K562 (cell line): Measurements from ENCODE around the gene ADNP. TPM values are rescaled to one million over a fixed set of nuclear protein-coding genes. Genes with fewer than 3 reads are reported as not detected.

Experiments used
- COPS2 ChIP-seq: fragments of 450-650 bp; conservative IDR thresholded peaks from 2 replicates; pipeline ENCODE4 v1.6.1; 2016; ENCODE audit warnings: mild to moderate bottlenecking, moderate library complexity
- SAFB ChIP-seq: fragments of 200-400 bp; formaldehyde crosslinking; IDR thresholded peaks from 2 replicates; pipeline ENCODE4 v1.6.1; 2017; ENCODE audit warnings: low read depth, low read length, borderline replicate concordance
- polyA plus RNA-seq, 8 experiments: library from polyadenylated mRNA; depleted of rRNA in 4 of 8; stranded (reverse) in 5 of 8; unstranded in 3 of 8; fragments of >200 nt; fragmentation: Nextera tagmentation in 2 of 8; fragmentation: Illumina TruSeq in 1 of 8; extraction: Ambion mirVana in 2 of 8; extraction: Trizol in 1 of 8; gene quantifications; 2 replicates each; pipeline versions ENCODE4 v1.2.1 to v1.2.3, GENCODE V29; 2011 to 2014; ENCODE audit warnings: inconsistent platforms in 1 of 8, missing spikeins in 1 of 8
- total RNA-seq, 7 experiments: library from RNA; depleted of rRNA in 6 of 7; stranded (reverse); fragments of >200 nt in 6 of 7; fragmentation: Illumina TruSeq in 2 of 7; extraction: Trizol in 2 of 7; gene quantifications; 2 replicates each; pipeline versions ENCODE4 v1.2.1 to v1.2.3, GENCODE V29; 2011 to 2021; ENCODE audit warnings: low replicate concordance in 1 of 7
- TF ChIP-seq, protein P1 (sequence below): fragments of 450-650 bp; IDR thresholded peaks from 2 replicates; pipeline ENCODE4 v1.6.1; 2016; ENCODE audit warnings: mild to moderate bottlenecking, moderate library complexity
- TF ChIP-seq, protein P2 (sequence below), 2 experiments: fragments of 450-650 bp; IDR thresholded peaks; 2 replicates each; pipeline ENCODE4 v1.6.1; 2018; ENCODE audit warnings: mild to moderate bottlenecking in 2 of 2, low read depth in 1 of 2; ENCODE audit not compliant: partially characterized antibody in 2 of 2

ADNP gene
- total and polyA plus RNA-seq, 9 of the 15 experiments (the other 6 are each of a cell fraction or from before 2014, with no cell fraction given) = 17.8 to 59.9 (median 25.3) TPM

- TF ChIP-seq, protein P1, sequence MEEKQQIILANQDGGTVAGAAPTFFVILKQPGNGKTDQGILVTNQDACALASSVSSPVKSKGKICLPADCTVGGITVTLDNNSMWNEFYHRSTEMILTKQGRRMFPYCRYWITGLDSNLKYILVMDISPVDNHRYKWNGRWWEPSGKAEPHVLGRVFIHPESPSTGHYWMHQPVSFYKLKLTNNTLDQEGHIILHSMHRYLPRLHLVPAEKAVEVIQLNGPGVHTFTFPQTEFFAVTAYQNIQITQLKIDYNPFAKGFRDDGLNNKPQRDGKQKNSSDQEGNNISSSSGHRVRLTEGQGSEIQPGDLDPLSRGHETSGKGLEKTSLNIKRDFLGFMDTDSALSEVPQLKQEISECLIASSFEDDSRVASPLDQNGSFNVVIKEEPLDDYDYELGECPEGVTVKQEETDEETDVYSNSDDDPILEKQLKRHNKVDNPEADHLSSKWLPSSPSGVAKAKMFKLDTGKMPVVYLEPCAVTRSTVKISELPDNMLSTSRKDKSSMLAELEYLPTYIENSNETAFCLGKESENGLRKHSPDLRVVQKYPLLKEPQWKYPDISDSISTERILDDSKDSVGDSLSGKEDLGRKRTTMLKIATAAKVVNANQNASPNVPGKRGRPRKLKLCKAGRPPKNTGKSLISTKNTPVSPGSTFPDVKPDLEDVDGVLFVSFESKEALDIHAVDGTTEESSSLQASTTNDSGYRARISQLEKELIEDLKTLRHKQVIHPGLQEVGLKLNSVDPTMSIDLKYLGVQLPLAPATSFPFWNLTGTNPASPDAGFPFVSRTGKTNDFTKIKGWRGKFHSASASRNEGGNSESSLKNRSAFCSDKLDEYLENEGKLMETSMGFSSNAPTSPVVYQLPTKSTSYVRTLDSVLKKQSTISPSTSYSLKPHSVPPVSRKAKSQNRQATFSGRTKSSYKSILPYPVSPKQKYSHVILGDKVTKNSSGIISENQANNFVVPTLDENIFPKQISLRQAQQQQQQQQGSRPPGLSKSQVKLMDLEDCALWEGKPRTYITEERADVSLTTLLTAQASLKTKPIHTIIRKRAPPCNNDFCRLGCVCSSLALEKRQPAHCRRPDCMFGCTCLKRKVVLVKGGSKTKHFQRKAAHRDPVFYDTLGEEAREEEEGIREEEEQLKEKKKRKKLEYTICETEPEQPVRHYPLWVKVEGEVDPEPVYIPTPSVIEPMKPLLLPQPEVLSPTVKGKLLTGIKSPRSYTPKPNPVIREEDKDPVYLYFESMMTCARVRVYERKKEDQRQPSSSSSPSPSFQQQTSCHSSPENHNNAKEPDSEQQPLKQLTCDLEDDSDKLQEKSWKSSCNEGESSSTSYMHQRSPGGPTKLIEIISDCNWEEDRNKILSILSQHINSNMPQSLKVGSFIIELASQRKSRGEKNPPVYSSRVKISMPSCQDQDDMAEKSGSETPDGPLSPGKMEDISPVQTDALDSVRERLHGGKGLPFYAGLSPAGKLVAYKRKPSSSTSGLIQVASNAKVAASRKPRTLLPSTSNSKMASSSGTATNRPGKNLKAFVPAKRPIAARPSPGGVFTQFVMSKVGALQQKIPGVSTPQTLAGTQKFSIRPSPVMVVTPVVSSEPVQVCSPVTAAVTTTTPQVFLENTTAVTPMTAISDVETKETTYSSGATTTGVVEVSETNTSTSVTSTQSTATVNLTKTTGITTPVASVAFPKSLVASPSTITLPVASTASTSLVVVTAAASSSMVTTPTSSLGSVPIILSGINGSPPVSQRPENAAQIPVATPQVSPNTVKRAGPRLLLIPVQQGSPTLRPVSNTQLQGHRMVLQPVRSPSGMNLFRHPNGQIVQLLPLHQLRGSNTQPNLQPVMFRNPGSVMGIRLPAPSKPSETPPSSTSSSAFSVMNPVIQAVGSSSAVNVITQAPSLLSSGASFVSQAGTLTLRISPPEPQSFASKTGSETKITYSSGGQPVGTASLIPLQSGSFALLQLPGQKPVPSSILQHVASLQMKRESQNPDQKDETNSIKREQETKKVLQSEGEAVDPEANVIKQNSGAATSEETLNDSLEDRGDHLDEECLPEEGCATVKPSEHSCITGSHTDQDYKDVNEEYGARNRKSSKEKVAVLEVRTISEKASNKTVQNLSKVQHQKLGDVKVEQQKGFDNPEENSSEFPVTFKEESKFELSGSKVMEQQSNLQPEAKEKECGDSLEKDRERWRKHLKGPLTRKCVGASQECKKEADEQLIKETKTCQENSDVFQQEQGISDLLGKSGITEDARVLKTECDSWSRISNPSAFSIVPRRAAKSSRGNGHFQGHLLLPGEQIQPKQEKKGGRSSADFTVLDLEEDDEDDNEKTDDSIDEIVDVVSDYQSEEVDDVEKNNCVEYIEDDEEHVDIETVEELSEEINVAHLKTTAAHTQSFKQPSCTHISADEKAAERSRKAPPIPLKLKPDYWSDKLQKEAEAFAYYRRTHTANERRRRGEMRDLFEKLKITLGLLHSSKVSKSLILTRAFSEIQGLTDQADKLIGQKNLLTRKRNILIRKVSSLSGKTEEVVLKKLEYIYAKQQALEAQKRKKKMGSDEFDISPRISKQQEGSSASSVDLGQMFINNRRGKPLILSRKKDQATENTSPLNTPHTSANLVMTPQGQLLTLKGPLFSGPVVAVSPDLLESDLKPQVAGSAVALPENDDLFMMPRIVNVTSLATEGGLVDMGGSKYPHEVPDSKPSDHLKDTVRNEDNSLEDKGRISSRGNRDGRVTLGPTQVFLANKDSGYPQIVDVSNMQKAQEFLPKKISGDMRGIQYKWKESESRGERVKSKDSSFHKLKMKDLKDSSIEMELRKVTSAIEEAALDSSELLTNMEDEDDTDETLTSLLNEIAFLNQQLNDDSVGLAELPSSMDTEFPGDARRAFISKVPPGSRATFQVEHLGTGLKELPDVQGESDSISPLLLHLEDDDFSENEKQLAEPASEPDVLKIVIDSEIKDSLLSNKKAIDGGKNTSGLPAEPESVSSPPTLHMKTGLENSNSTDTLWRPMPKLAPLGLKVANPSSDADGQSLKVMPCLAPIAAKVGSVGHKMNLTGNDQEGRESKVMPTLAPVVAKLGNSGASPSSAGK = no peak
- TF ChIP-seq SAFB (no peak), COPS2 (no peak)
- TF ChIP-seq, protein P2, sequence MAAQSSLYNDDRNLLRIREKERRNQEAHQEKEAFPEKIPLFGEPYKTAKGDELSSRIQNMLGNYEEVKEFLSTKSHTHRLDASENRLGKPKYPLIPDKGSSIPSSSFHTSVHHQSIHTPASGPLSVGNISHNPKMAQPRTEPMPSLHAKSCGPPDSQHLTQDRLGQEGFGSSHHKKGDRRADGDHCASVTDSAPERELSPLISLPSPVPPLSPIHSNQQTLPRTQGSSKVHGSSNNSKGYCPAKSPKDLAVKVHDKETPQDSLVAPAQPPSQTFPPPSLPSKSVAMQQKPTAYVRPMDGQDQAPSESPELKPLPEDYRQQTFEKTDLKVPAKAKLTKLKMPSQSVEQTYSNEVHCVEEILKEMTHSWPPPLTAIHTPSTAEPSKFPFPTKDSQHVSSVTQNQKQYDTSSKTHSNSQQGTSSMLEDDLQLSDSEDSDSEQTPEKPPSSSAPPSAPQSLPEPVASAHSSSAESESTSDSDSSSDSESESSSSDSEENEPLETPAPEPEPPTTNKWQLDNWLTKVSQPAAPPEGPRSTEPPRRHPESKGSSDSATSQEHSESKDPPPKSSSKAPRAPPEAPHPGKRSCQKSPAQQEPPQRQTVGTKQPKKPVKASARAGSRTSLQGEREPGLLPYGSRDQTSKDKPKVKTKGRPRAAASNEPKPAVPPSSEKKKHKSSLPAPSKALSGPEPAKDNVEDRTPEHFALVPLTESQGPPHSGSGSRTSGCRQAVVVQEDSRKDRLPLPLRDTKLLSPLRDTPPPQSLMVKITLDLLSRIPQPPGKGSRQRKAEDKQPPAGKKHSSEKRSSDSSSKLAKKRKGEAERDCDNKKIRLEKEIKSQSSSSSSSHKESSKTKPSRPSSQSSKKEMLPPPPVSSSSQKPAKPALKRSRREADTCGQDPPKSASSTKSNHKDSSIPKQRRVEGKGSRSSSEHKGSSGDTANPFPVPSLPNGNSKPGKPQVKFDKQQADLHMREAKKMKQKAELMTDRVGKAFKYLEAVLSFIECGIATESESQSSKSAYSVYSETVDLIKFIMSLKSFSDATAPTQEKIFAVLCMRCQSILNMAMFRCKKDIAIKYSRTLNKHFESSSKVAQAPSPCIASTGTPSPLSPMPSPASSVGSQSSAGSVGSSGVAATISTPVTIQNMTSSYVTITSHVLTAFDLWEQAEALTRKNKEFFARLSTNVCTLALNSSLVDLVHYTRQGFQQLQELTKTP (IDR thresholded peaks at IDR 0.05; ENCODE audit: low read depth in 1 of 2, partially characterized antibody in 2 of 2) = no peak
- TF ChIP-seq, all 486 proteins: peak for 0
Measured at GRCh38 chr20:50901301-50901700, 29.9 kb downstream of the ADNP start (continued).
